Measurements from ENCODE around the gene RAD21L1. TPM values are rescaled to one million over a fixed set of nuclear protein-coding genes. Genes with fewer than 3 reads are reported as not detected.

Gene RAD21L1
- total RNA-seq, 2 experiments from 2014 or later: 0.18 TPM; not detected in 1

DNA sequence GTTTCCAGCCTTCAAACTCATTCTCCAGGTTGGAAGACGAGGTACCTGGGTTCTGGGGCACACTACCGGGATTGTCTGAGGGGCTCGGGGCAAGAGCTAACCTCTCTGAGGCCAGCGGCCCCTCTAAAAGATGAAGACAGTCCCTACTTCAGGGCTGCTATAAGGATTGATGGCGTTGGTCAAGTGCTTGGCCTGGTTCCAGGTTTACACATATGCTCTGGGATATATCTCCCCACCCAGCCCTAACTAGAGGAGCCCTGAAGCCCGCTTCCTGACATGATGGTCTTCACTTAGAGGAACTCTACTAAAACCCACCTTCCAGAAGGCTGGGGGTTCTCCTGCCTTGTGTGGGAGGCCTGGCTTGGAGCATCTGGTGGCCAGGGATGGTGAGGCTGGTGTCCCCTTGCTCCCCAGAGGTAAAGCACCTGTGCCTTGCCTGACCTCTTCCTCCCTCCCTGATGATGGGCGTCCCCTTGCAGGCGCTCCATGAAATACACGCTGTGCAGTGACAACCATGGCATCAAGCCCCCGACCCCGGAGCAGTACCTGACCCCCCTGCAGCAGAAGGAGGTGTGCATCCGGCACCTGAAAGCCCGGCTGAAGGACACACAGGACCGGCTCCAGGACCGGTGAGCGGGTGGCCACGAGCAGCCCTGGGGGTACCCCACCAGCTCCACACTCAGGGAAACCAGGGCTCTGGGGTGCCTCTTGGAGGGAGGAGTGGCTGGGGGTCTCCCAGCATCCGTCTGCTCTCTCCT is 74.4 kb downstream of the RAD21L1 start:
- H3K36me3 Mint-ChIP-seq (ENCODE audit: low read depth): peaks cover 26% of the 10 kb centered on the region
- DNase-seq (no peak), ATAC-seq (no peak)
- CTCF ChIA-PET: interaction anchor here (1.0 to 2.7 kb wide), 18 partner anchors 9 to 477 kb away, joined by 3 to 16 read pairs (median 6); partner anchors contain the start of genes FKBP1A, NSFL1C and SNPH
- peak overlapping the region; percentile 78 for H3K4me3 Mint-ChIP-seq
- peaks cover 32% of the 10 kb centered on the region for H3K4me1 Mint-ChIP-seq (ENCODE audit: low read depth)
- no peaks in the 10 kb centered on the region for H3K27me3 Mint-ChIP-seq (ENCODE audit: low read depth)
- H3K9me3 Mint-ChIP-seq (ENCODE audit: insufficient read depth): no peaks in the 10 kb centered on the region
- H3K27ac Mint-ChIP-seq: peak overlapping the region; percentile 92
- POLR2A ChIA-PET: interaction anchor here (0.7 to 1.5 kb wide), 5 partner anchors 8 to 637 kb away, joined by 3 to 5 read pairs (median 4); partner anchors contain the start of genes RAD21L1 and SNPH

DNA sequence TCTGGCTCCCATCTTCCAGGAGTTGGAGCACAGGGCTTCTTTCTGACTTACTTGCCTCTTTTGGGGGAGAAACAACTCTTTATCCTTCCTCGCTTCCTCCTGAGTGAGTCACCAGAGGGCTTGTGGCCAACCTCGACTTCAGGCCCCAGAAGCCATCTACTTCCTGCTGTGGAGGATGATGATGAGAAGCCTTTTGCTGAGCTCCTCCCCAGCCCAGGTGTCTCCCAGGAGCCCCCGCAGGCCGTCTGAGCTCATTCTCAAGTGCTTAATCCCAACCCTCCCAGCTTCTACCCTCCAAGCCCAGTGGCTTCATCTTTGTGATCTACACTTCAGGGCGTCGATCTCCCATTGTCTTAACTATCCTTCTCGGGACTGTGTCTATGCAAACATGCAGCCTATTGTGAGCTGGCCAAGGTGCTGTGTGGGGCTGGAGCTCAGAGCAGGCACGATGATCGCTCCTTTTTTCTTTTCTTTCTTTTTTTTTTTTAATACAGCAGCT is 75.2 kb downstream of the RAD21L1 start:
- CTCF ChIA-PET: interaction anchor here (0.6 to 2.7 kb wide), 22 partner anchors 9 to 476 kb away, joined by 3 to 16 read pairs (median 4); partner anchors contain the start of genes FKBP1A, NSFL1C and SNPH

DNA sequence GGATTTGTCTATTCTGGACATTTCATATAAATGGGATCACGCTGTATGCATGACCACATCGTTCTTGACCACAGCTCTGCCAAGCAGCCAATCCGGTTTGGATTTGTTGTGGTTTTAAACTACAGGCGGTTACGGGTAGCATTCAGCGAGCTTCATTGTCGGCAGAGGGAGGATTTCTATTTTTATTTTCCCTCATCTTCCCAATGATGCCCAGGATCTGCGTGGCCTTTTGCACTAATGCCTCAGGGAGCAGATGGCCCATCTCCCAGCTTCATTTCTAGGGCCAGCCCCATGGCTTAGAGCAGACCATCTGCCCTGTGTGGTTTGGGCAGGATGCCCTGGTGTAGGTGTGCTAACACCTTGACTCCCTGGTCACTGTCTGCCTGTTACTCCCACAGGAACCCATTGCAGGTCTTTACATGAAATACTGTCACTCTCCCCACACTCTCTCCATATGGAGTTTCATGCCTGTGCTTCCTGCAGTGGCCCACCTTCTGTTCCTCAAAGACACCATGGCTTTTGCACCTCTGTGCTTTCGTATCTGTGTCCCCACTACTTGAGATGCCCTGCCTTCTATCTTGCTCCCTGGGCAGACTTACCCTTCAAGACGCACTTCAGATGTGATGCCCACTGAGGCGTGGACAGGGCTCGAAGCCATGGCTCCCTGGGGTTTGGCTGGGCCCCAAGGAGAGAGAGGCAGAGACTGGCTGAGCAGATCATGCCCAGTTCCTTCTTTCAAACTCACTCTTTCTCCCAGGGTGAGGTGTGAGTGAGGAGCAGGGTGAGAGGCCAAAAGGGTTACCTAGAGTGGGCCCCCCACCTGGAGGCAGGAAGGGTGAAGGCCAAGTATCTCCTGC is 77.1 kb downstream of the RAD21L1 start:
- POLR2A ChIA-PET: no interaction called here
- Mint-ChIP-seq H3K27me3 (ENCODE audit: low read depth) (no peaks in the 10 kb centered on the region), H3K9me3 (ENCODE audit: insufficient read depth) (no peaks in the 10 kb centered on the region), H3K27ac (peak overlapping the region; percentile 1), H3K4me1 (ENCODE audit: low read depth) (peaks cover 32% of the 10 kb centered on the region), H3K4me3 (no peak overlapping the region), H3K36me3 (ENCODE audit: low read depth) (peaks cover 18% of the 10 kb centered on the region)
- CTCF ChIA-PET: interaction anchor here (1.0 kb wide), 1 partner anchor 13 kb away, joined by 3 read pairs; no protein-coding TSS in a partner anchor
- DNase-seq (peak; percentile 59), ATAC-seq (peak; percentile 41)

More for the DNA sequence above, 75.2 kb downstream of the RAD21L1 start:
- peaks cover 34% of the 10 kb centered on the region for H3K4me1 Mint-ChIP-seq (ENCODE audit: low read depth)
- peak overlapping the region; percentile 92 for H3K27ac Mint-ChIP-seq
- POLR2A ChIA-PET: interaction anchor here (0.7 to 1.5 kb wide), 5 partner anchors 9 to 638 kb away, joined by 3 to 5 read pairs (median 4); partner anchors contain the start of genes RAD21L1 and SNPH
- no peaks in the 10 kb centered on the region for H3K9me3 Mint-ChIP-seq (ENCODE audit: insufficient read depth)
- H3K4me3 Mint-ChIP-seq: peak overlapping the region; percentile 78
- peaks cover 28% of the 10 kb centered on the region for H3K36me3 Mint-ChIP-seq (ENCODE audit: low read depth)
- peak; percentile 89 for DNase-seq
- H3K27me3 Mint-ChIP-seq (ENCODE audit: low read depth): no peaks in the 10 kb centered on the region
- peak; percentile 88 for ATAC-seq

DNA sequence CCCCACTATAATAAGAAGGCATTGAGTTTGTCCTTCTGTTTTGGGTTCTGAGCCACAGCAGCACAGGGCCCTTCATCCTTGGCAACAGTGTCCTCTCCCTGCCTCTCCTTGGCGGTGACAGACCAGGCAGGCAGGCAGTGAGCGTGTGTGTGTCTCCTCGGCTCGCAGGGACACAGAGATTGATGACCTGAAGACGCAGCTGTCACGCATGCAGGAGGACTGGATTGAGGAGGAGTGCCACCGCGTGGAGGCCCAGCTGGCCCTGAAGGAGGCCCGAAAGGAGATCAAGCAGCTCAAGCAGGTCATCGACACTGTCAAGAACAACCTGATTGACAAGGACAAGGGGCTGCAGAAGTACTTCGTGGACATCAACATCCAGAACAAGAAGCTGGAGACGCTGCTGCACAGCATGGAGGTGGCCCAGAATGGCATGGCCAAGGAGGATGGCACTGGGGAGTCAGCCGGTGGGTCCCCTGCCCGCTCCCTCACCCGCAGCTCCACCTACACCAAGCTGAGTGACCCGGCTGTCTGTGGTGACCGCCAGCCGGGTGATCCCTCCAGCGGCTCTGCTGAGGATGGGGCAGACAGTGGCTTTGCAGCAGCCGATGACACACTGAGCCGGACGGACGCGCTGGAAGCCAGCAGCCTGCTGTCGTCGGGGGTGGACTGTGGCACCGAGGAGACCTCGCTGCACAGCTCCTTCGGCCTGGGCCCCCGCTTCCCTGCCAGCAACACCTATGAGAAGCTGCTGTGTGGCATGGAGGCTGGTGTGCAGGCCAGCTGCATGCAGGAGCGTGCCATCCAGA is 79.1 kb downstream of the RAD21L1 start:
- Mint-ChIP-seq H3K9me3 (ENCODE audit: insufficient read depth) (no peaks in the 10 kb centered on the region), H3K36me3 (ENCODE audit: low read depth) (peaks cover 7% of the 10 kb centered on the region), H3K27me3 (ENCODE audit: low read depth) (no peaks in the 10 kb centered on the region), H3K4me3 (no peak overlapping the region), H3K27ac (peak overlapping the region; percentile 3), H3K4me1 (ENCODE audit: low read depth) (peaks cover 19% of the 10 kb centered on the region)
- CTCF ChIA-PET: interaction anchor here (0.9 to 1.4 kb wide), 4 partner anchors 8 to 199 kb away, joined by 3 to 4 read pairs (median 3); partner anchors contain the start of gene NSFL1C
- no peak for ATAC-seq
- DNase-seq: no peak
- POLR2A ChIA-PET: interaction anchor here (0.9 to 1.1 kb wide), 2 partner anchors 10 to 352 kb away, joined by 3 to 4 read pairs; no protein-coding TSS in a partner anchor

Other genes with a start within 250 kb of the RAD21L1 start
- not detected for gene RSPO4, start 223.7 kb upstream of the RAD21L1 start, total RNA-seq
- gene PSMF1, start 107.4 kb upstream of the RAD21L1 start, total RNA-seq: 100 to 1,000 TPM; 138 to 150 TPM
- gene TMEM74B, start 41.1 kb upstream of the RAD21L1 start, total RNA-seq: 1 to 10 TPM in 1 of 2 experiments, under 1 TPM in 1; 0.39 to 1.1 TPM
- gene C20orf202, start 22.6 kb upstream of the RAD21L1 start, total RNA-seq: not detected
- gene SNPH, start 40.2 kb downstream of the RAD21L1 start, total RNA-seq: 1 to 10 TPM; 6.5 to 7.6 TPM
- gene SDCBP2, start 103.1 kb downstream of the RAD21L1 start, total RNA-seq: 1 to 10 TPM; 1.9 to 2.0 TPM
- gene FKBP1A, start 167.0 kb downstream of the RAD21L1 start, total RNA-seq: 100 to 1,000 TPM; 288 to 291 TPM
- 10 to 100 TPM; 60.5 to 67.8 TPM for gene NSFL1C, start 240.8 kb downstream of the RAD21L1 start, total RNA-seq